ENCODE measurements around the gene NEURL1B. TPM values are rescaled to one million over a fixed set of nuclear protein-coding genes. Genes with fewer than 3 reads are reported as not detected.

NEURL1B gene
- polyA plus RNA-seq, 1 donor (not counting 4 experiments of a cell fraction or from before 2014, with no cell fraction given): 0.43 TPM

DNA sequence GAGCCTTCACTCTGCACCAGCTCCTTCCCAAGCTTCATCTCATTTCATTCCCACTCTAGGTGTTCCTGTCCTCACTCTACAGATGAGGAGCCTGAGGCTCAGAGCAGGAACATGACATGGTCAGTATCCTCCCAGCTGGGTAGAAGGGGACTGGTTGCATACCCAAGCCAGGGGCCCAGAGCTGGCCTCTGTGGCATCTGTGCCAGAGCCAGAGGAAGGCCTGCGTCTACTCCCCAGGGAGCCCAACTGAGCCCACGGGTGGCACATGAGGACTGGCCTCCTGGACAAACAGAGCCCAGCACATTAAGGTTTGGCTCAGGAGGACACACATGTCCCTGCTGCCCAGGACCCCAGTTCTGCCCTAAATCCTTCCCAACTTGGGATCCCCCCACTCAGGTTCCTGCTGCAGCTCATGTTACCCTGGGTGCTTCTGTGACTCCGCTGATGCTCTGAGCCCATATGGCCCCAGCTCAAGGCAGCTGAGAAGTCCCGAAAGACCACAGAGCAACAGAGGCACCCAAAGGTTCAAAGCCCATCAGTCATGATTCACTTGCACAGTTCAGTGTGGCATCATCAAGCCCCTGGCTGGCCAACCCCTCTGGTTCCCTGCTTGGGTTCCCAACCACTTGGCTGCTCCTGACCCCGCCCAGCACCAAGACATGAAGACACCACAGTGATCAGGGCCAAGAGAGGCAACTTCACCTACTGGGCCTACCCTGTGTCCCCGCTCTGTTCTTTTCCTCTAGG lies 8.5 kb upstream of the NEURL1B start:
- Histone ChIP-seq H3K4me1 (ENCODE audit: control insufficient read depth, extremely low read depth, insufficient read depth, low read length) (peaks cover 11% of the 10 kb centered on the region), H3K9me1 (ENCODE audit: control insufficient read depth, extremely low read depth, insufficient read depth, low read length) (no peaks in the 10 kb centered on the region), H3K4me3 (ENCODE audit: control insufficient read depth in 2 of 3, extremely low read depth in 1 of 3, insufficient read depth in 2 of 3, low read depth in 1 of 3, low read length in 3 of 3) (no peak overlapping the region), H3K9ac (ENCODE audit: control insufficient read depth, extremely low read depth, insufficient read depth, low read length) (no peak overlapping the region), H3K27ac (ENCODE audit: control insufficient read depth, insufficient read depth, low read length) (no peak overlapping the region), H3K9me3 (ENCODE audit: control insufficient read depth, low read depth, low read length) (no peaks in the 10 kb centered on the region), H3K4me2 (ENCODE audit: control insufficient read depth, extremely low read depth, insufficient read depth, low read depth, low read length) (no peak overlapping the region), H3K36me3 (ENCODE audit: control insufficient read depth in 2 of 2, extremely low read depth in 1 of 2, insufficient read depth in 2 of 2, low read length in 2 of 2) (no peaks in the 10 kb centered on the region), H3K79me2 (ENCODE audit: control insufficient read depth, insufficient read depth, low read length) (no peaks in the 10 kb centered on the region), H4K20me1 (ENCODE audit: control insufficient read depth, extremely low read depth, insufficient read depth, low read length) (no peaks in the 10 kb centered on the region), H3K27me3 (ENCODE audit: control insufficient read depth, extremely low read depth, insufficient read depth, low read length) (peaks cover 5% of the 10 kb centered on the region), H2AFZ (ENCODE audit: control insufficient read depth, low read length) (no peak overlapping the region)
- DNase-seq (ENCODE audit: low read depth, low spot score) (no peak), FAIRE-seq (no peak)
- dilution Hi-C loops (cut with MboI; ENCODE audit: extremely low pct_ligation_motif_present, low sequenced_read_pairs): no loop called here
- TF ChIP-seq EZH2 (IDR thresholded peaks at IDR 0.05; ENCODE audit: low read length): no peak
- TF ChIP-seq, protein P1, sequence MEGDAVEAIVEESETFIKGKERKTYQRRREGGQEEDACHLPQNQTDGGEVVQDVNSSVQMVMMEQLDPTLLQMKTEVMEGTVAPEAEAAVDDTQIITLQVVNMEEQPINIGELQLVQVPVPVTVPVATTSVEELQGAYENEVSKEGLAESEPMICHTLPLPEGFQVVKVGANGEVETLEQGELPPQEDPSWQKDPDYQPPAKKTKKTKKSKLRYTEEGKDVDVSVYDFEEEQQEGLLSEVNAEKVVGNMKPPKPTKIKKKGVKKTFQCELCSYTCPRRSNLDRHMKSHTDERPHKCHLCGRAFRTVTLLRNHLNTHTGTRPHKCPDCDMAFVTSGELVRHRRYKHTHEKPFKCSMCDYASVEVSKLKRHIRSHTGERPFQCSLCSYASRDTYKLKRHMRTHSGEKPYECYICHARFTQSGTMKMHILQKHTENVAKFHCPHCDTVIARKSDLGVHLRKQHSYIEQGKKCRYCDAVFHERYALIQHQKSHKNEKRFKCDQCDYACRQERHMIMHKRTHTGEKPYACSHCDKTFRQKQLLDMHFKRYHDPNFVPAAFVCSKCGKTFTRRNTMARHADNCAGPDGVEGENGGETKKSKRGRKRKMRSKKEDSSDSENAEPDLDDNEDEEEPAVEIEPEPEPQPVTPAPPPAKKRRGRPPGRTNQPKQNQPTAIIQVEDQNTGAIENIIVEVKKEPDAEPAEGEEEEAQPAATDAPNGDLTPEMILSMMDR (optimal IDR thresholded peaks at IDR 0.05 in 1 of 3, IDR thresholded peaks at IDR 0.05 in 1 of 3, conservative IDR thresholded peaks at IDR 0.05 in 1 of 3; ENCODE audit: extremely low read depth in 1 of 3, insufficient read depth in 2 of 3, low read length in 3 of 3): no peak

DNA sequence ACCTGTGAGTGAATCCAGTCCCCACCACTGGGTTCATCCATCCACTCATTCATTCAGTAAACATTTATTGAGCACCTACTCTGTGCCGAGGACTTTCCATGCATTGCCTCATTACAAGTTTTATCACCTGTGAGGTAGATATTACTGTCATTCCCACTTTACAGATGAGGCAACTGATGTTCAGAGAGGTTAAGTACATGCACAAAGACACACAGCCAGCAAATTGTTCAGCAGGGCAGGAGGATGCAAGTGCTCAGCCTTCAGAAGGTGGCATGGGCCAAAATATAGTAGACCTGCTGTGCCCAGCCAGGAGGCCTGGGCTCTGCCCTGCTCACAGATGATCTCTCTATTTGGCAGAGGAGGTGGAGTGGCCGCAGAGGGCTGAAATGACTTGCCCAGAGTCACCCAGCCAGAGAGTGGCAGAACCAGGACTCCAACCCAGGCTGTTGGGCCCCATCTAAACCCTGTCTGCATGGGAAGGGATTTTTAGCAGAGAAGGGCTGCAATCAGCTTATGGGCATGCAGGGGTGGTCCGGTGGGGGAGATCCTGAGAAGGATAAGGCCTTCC lies 7.6 kb upstream of the NEURL1B start:
- Histone ChIP-seq H3K9me1 (ENCODE audit: control insufficient read depth, extremely low read depth, insufficient read depth, low read length) (no peaks in the 10 kb centered on the region), H3K4me1 (ENCODE audit: control insufficient read depth, extremely low read depth, insufficient read depth, low read length) (peaks cover 14% of the 10 kb centered on the region), H3K79me2 (ENCODE audit: control insufficient read depth, insufficient read depth, low read length) (no peaks in the 10 kb centered on the region), H3K27me3 (ENCODE audit: control insufficient read depth, extremely low read depth, insufficient read depth, low read length) (peaks cover 5% of the 10 kb centered on the region), H3K9ac (ENCODE audit: control insufficient read depth, extremely low read depth, insufficient read depth, low read length) (no peak overlapping the region), H3K4me2 (ENCODE audit: control insufficient read depth, extremely low read depth, insufficient read depth, low read depth, low read length) (no peak overlapping the region), H3K9me3 (ENCODE audit: control insufficient read depth, low read depth, low read length) (no peaks in the 10 kb centered on the region), H3K4me3 (ENCODE audit: control insufficient read depth in 2 of 3, extremely low read depth in 1 of 3, insufficient read depth in 2 of 3, low read depth in 1 of 3, low read length in 3 of 3) (no peak overlapping the region), H3K36me3 (ENCODE audit: control insufficient read depth in 2 of 2, extremely low read depth in 1 of 2, insufficient read depth in 2 of 2, low read length in 2 of 2) (no peaks in the 10 kb centered on the region), H3K27ac (ENCODE audit: control insufficient read depth, insufficient read depth, low read length) (no peak overlapping the region), H2AFZ (ENCODE audit: control insufficient read depth, low read length) (no peak overlapping the region), H4K20me1 (ENCODE audit: control insufficient read depth, extremely low read depth, insufficient read depth, low read length) (no peaks in the 10 kb centered on the region)
- DNase-seq (ENCODE audit: low read depth, low spot score) (no peak), FAIRE-seq (no peak)
- dilution Hi-C loops (cut with MboI; ENCODE audit: extremely low pct_ligation_motif_present, low sequenced_read_pairs): no loop called here
- TF ChIP-seq, protein P1 (optimal IDR thresholded peaks at IDR 0.05 in 1 of 3, IDR thresholded peaks at IDR 0.05 in 1 of 3, conservative IDR thresholded peaks at IDR 0.05 in 1 of 3; ENCODE audit: extremely low read depth in 1 of 3, insufficient read depth in 2 of 3, low read length in 3 of 3): no peak
- TF ChIP-seq EZH2 (IDR thresholded peaks at IDR 0.05; ENCODE audit: low read length): no peak

Data from keratinocyte (primary cell).